GM21390 (cell line): ENCODE results near the gene BANK1.
A peak's percentile ranks its signal among the peaks of the same experiment; 100 is the strongest.

ENCODE experiments used
- ATAC-seq: cut with Tn5 transposase; IDR thresholded peaks from one replicate; pipeline ENCODE4 v1.9.1; 2021; ENCODE audit not compliant: unreplicated experiment

Gene BANK1

GRCh38 chr4:101790521-101791181 lies at the start of gene BANK1:
TSS of gene BANK1 (plus strand) at chr4:101790730. CDS start at chr4:101790881, 151 bp downstream.
- ATAC-seq = peak; percentile 99

- no peak for ATAC-seq
These were observed 36.8 kb upstream of the BANK1 start for GRCh38 chr4:101753721-101754120.

- no peak for ATAC-seq
These were observed 34.3 kb upstream of the BANK1 start for GRCh38 chr4:101756181-101756580.

- ATAC-seq = no peak
These were observed 29.1 kb upstream of the BANK1 start for GRCh38 chr4:101761405-101761804.

- no peak for ATAC-seq
These were observed 28.5 kb upstream of the BANK1 start for GRCh38 chr4:101762025-101762424.

- ATAC-seq = no peak
These were observed 28.0 kb upstream of the BANK1 start for GRCh38 chr4:101762534-101762933.

- no peak for ATAC-seq
These were observed 27.0 kb upstream of the BANK1 start for GRCh38 chr4:101763576-101763975.

GRCh38 chr4:101774807-101775206 lies 15.7 kb upstream of the BANK1 start:
- no peak for ATAC-seq

GRCh38 chr4:101777431-101777830 lies 13.1 kb upstream of the BANK1 start:
- ATAC-seq = no peak

GRCh38 chr4:101780284-101780683 lies 10.2 kb upstream of the BANK1 start:
- no peak for ATAC-seq

GRCh38 chr4:101782546-101782945 lies 8.0 kb upstream of the BANK1 start:
- ATAC-seq = no peak

- ATAC-seq = no peak
These were observed 5.6 kb upstream of the BANK1 start for GRCh38 chr4:101784957-101785356.

- ATAC-seq = no peak
These were observed 5.0 kb upstream of the BANK1 start for GRCh38 chr4:101785486-101785885.

- ATAC-seq = no peak
These were observed 2.7 kb upstream of the BANK1 start for GRCh38 chr4:101787701-101788316.

- ATAC-seq = peak; percentile 4
These were observed 640 bp downstream of the BANK1 start for GRCh38 chr4:101791182-101791558.

GRCh38 chr4:101792056-101792590 lies 1.6 kb downstream of the BANK1 start:
- no peak for ATAC-seq

- no peak for ATAC-seq
These were observed 2.9 kb downstream of the BANK1 start for GRCh38 chr4:101793397-101793796.

GRCh38 chr4:101794806-101795205 lies 4.3 kb downstream of the BANK1 start:
- no peak for ATAC-seq

GRCh38 chr4:101795704-101796103 lies 5.2 kb downstream of the BANK1 start:
- ATAC-seq = no peak

GRCh38 chr4:101801958-101802357 lies 11.4 kb downstream of the BANK1 start:
- ATAC-seq = no peak

GRCh38 chr4:101806914-101807313 lies 16.4 kb downstream of the BANK1 start:
- peak; percentile 97 for ATAC-seq

GRCh38 chr4:101807351-101807750 lies 16.8 kb downstream of the BANK1 start:
- peak; percentile 33 for ATAC-seq

- ATAC-seq = no peak
These were observed 23.1 kb downstream of the BANK1 start for GRCh38 chr4:101813604-101814003.
